GM21528 (cell line): ENCODE data around the gene FGG.

ENCODE experiments used
- ATAC-seq: cut with Tn5 transposase; IDR thresholded peaks from one replicate; pipeline ENCODE4 v1.9.1; 2021; ENCODE audit warnings: mild to moderate bottlenecking, moderate library complexity; ENCODE audit not compliant: unreplicated experiment, low FRiP score

FGG gene

DNA sequence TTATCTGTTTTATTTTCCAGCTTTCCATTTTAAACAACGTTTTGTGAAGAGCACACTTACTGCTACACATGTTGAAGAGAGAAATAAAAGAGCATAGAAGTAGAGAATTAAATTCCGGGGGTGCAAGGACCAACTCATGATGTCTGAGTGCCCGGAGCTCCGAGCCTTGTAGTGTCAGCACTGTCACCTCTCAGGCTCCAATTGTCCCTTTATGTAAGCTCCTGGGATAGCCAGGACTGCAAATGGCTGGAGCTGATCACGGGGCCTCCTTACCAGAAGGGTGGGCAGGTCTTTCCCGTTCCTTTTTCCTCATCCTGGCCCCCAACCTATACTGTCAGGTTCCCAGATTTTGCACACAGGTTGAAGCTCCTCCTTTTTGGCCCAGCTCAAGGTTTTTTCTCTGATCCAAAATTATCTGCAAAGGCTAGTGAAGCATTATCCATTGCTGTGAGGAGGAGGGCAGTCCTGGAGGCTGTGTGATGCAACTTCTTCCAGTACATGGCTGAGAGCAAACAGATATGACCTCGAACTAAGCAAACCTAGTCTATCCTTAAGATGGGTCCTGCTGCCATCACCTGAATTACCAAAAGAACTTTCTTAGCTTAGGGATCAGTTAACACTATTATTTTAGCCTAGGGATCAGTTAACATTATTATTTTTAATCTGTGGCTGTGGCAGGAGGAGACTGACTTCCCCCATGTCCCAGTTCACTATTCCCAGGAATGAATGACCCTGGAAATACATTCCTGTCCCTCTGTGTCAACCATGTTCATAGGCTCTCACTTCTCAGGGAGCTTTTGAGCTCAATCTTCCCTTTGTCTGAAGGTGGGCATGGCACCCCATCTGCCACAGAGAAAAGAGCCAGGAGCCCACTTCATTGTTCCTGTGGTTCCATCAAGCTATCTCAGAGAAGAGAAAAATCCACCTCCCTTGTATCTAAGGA is at the start of gene FGG:
Gene FGG (minus strand): TSS at position 185 of the 943 bp plus-strand sequence. CDS start 47 bp downstream, at position 138.
- ATAC-seq = no peak

DNA sequence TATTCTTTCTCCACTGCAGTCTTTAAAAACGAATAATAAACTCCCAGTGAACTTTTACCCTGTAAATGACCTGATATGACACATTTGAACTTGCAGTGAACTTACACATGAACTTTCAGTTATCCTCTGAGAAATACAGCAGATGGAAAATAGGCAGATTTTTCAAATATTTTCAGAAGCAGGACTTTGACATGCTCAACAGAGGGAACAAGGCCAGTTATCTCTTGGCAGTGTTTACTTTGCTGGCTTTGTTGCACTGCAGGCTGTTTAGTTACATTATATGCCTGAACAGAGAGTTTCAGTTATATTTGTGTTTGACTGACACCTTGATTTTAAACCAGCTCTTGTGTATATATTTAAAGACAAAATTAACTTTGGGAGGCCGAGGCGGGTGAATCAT is 47.6 kb upstream of the FGG start:
- no peak for ATAC-seq

DNA sequence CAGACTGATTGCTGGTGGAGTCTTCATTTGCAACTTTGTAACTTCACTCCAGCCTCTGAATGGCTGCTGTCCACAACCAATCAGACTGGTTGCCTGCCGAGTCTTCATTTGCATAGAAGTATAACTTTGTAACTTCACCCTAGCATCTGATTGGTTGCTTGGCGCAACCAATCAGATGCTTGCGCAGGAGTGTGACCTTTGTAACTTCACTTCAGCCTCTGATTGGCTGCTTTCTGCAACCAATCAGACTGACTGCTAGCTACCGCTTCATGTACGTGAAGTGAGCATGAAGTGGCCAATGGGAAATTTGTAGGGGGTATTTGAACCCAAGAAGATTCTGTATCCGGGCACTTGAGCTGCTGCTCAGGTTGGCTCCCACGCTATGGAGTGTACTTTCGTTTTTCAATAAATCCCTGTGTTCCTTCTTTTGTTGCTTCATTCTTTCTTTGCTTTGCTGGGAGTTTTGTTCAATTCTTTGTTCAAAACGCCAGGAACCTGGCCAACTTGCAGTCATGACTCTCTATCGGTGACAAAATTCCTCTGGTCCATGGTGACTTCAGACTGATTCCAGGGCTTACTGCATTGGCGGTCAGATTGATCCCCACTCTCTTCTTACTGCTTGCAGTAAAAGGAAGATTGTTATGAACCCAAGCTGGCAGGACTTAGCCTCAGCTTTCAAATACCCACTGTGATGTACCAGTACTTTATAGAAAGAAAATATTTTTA is 46.4 kb upstream of the FGG start:
- no peak for ATAC-seq

- no peak for ATAC-seq
Observed at GRCh38 chr4:154643493-154643892, 31.0 kb upstream of the FGG start.

- no peak for ATAC-seq
Observed at GRCh38 chr4:154642373-154643009, 30.0 kb upstream of the FGG start.

- no peak for ATAC-seq
Observed at GRCh38 chr4:154640999-154641398, 28.5 kb upstream of the FGG start.

DNA sequence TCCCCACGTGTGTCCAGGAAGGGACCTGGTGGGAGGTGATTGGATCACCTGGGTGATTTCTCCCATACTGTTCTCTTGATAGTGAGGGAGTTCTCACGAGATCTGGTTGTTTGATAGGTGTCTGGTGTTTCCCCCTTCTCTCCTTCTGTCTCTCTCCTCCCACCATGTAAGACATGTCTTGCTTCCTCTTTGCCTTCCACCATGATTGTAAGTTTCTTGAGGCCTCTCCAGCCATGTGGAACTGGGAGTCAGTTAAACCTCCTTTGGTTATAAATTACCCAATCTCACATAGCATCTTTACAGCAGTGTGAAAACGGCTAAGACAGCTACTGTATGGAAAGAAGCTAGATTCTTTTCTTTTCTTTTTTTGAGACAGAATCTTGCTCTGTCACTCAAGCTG is 21.6 kb upstream of the FGG start:
- ATAC-seq = no peak

DNA sequence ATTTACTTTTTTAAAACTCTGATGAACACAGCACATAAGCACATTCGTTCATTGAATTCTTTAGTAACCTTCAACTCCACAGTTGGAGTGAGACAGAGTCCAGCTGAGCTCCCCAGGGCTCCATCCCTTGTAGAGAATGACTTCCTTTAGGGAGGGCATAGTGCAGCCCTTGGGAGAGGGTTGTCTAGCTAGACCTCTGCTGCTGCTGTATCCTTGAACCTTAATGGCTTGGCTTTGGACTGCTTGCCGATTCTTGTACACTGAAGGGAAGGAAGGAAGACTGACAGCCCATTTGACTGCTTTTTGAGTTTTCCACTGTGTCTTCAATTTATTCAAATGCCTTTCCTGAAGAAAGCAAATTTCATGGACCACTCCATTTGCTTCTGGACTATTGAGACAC is 19.4 kb upstream of the FGG start:
- ATAC-seq = no peak

DNA sequence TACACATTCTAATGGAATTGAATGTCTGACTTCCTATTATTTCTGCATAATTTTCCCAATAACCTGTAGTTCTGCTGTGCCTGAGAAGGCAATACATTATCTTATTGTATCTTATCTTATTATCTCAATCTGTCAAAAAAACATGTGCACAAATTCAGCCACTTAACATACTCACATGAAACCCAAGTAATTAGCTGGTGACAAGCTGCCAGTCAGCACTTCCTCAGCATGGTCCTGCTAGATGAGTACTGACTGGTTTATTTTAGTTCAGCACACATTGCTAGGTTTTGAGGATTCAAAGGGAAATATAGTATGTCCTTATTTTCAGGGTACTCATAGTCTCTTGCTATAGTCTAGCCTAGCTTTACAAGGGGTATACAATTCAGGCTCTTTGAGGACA is 17.9 kb upstream of the FGG start:
- no peak for ATAC-seq

DNA sequence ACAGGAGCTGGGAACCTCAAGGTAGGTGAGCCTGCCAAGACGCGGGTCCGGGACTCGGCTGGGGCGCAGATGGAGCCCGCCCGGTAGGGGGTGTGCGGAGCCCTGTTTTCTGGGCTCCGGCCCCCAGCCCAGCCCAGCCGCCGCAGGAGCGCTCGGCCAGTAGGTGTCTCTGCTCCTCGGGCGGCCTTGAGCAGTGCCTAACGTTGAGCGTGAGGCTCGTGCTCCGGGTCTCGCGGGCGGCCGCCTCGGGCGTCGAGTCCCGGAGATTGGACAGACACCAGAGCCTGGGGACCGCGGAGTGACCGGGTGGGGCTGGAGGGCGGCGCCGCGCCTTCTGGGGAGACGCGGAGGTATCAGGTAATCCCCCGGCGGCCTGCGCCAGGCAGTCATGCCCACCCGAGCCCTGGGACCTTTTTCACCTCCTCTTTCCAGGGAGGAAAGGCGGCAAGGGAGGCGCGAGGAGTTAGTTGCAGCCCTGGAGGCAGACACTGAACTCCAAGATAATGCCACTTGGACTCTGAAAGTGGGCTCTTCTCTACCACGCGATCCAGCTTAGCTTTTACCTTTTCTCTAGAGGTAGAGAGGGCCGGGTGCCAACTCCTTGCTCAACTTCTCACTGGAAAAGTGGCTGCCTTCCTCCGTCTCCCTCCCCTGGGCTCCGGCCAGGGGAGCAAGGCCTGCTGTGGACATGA is 14.5 kb upstream of the FGG start:
- ATAC-seq = peak; percentile 96

GRCh38 chr4:154625971-154626370 is 13.5 kb upstream of the FGG start:
- ATAC-seq = no peak

GRCh38 chr4:154623995-154624394 is 11.5 kb upstream of the FGG start:
- no peak for ATAC-seq

- no peak for ATAC-seq
Observed at GRCh38 chr4:154623436-154623835, 11.0 kb upstream of the FGG start.

DNA sequence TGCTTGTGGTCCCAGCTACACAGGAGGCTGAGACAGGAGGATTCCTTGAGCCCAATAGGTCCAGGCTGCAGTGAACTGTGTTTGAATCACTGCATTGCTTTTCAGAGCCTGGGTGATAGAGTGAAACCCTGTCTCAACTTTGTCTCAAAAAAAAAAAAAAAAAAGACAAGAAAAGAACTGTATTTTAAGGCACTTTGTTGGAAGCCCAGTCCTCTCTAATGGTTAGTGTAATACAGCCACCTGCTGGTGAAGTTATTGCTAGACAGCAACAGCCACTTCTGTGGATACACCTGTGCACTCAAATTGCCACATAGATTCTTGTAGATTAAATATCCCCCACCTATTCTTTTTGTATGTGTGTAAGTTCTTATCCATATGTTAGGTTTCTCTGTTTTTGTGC is 10.1 kb upstream of the FGG start:
- peak; percentile 51 for ATAC-seq

DNA sequence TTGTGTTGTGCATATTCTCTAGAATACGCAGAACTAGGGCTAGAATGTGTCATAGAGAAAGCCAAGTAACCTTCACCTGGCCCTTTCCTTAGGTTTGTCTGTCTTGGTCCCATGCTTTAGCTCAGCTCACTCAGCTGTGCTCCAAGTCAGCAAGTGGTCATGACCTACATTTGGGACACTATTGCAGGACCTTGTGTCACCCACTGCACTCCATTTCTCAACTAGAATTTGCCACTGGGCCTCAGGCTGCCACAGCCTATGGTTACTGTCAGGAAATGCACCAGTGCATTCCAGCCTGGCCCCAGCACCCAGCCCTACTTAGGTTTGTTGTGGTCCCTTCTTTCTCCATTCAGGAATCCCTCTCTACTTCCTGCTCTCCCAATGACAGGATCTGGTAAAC is 7.7 kb upstream of the FGG start:
- no peak for ATAC-seq

DNA sequence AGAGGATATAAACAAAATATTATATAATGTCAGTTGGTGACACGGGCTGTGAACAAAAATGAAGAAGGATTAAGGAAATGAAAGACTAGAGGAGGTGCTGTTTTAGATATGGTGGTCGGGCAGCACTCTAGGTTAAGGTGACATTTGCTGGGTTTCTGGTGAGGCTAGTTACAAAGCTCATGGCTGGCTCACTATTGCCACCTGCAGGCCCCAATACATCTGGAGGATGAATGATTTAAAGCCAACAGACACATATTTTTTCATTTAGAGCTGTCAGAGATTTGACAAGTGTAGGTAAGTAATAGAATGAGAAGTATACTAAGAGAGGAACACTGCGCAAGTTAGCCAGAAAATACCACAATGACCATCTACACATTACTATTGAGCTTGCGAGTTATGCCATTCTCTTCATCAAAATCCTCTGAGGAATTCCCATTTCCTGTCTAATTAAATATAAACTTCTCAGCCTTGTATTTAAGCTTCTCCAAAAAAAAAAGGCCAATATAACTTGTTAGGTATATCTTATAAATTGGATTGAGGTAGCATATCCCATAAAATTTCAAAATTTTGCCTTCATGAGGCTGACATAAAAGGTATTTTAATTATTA is 6.4 kb upstream of the FGG start:
- peak; percentile 57 for ATAC-seq

DNA sequence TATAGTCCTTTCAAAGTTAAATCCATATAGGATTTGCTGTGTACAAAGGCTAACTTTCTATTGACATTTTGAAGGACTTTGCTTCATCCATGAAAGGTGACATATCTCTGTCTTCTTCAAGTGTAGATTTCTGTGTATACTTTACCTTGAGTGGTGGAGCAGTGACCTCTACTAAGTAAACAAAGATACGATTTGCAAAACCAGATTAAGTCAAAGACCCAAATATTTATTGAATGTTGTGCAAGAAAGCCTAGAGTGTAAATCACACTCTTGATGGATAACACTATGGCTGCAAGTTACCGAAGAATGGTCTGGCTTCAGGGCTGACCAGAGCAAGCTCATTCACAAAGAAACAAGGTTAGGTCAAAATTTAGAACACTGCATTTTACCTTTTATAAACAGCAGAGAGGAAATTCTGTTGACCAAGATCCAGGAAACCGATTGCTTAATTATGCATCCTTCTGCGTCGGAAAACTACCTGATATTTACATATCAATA is 5.4 kb upstream of the FGG start:
- no peak for ATAC-seq

DNA sequence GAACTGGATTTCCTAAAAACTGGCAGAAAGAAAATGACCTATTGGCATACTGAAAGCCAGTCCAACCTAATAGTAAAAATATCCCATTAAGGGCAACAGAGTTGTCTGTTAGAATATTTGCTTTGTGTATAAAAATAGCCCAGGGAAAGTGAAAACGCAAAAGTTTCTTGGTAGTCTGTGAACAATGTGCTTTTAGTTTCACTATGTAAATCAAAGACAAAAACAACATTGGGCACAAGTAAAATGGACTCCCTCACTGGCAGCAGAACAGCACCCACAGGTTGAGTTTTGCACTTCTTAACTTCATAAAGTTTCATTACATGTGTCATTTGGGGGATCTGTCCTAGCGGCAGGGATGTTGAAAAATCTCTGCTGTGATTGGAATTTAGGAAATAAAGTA is 4.3 kb upstream of the FGG start:
- peak; percentile 96 for ATAC-seq

DNA sequence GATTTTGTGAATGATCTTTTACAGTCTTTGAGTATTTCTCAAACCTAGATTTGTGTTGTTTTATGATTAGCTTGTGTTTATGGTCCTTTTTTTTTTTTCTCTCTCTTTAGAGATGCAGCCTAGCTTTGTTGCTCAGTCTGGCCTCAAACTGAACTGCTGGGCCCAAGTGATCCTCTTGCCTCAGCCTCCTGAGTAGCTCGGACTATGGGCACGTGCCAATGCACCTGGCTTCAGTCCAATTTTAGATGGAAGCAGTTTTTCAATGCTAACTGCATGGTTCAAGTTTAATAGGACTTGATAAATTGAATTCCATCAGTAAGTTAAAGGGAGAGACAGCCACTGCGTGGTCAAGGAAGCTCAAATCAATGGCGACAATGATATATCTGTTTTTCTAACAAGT is 3.8 kb upstream of the FGG start:
- ATAC-seq = peak; percentile 3

GRCh38 chr4:154615211-154615610 is 2.8 kb upstream of the FGG start:
- no peak for ATAC-seq
